IMR-90 (cell line): ENCODE results near the gene IGLL5.

Experiments used
- BHLHE40 ChIP-seq: fragments of 150-350 bp; IDR thresholded peaks from 2 replicates; pipeline ENCODE4 v1.6.1; 2016; ENCODE audit warnings: mild to moderate bottlenecking, low read depth, low read length
- CEBPB ChIP-seq: IDR thresholded peaks from 2 replicates; pipeline ENCODE4 v1.6.1; 2012; ENCODE audit warnings: low read depth, low read length, improper control_type of control experiment
- FOS ChIP-seq: fragments of 150-350 bp; IDR thresholded peaks from 2 replicates; pipeline ENCODE4 v1.6.1; 2016; ENCODE audit warnings: low read depth, low read length
- MAFK ChIP-seq: IDR thresholded peaks from 2 replicates; pipeline ENCODE4 v1.6.1; 2012; ENCODE audit warnings: low read depth, low read length, improper control_type of control experiment
- MAZ ChIP-seq: IDR thresholded peaks from 2 replicates; pipeline ENCODE4 v1.6.1; 2012; ENCODE audit warnings: low read depth, mild to moderate bottlenecking, low read length, improper control_type of control experiment, moderate library complexity, borderline replicate concordance
- MXI1 ChIP-seq: IDR thresholded peaks from 2 replicates; pipeline ENCODE4 v1.6.1; 2012; ENCODE audit warnings: low read depth, mild to moderate bottlenecking, low read length, moderate library complexity, borderline replicate concordance
- POLR2A ChIP-seq: IDR thresholded peaks from 2 replicates; pipeline ENCODE4 v1.6.1; 2012; ENCODE audit warnings: mild to moderate bottlenecking, low read depth, low read length
- RFX5 ChIP-seq: IDR thresholded peaks from 2 replicates; pipeline ENCODE4 v1.8.0; 2012; ENCODE audit warnings: low read depth, mild to moderate bottlenecking, low read length, moderate library complexity
- SMC3 ChIP-seq: fragments of 150-350 bp; IDR thresholded peaks from 2 replicates; pipeline ENCODE4 v1.6.1; 2016; ENCODE audit warnings: low read depth, mild to moderate bottlenecking, antibody characterized with exemption, low read length, moderate library complexity
- TF ChIP-seq, protein P1 (sequence below): conservative IDR thresholded peaks from 2 replicates; pipeline ENCODE4 v1.5.1; 2012; ENCODE audit warnings: mild to moderate bottlenecking, low read depth, low read length, improper control_type of control experiment
- TF ChIP-seq, protein P2 (sequence below): fragments of 150-350 bp; IDR thresholded peaks from 2 replicates; pipeline ENCODE4 v1.6.1; 2017; ENCODE audit warnings: mild to moderate bottlenecking, antibody characterized with exemption, low read length, low read depth
- TF ChIP-seq, protein P3 (sequence below): fragments of 150-350 bp; IDR thresholded peaks from 2 replicates; pipeline ENCODE4 v1.6.1; 2016; ENCODE audit warnings: low read depth, mild to moderate bottlenecking, low read length, moderate library complexity, borderline replicate concordance

DNA sequence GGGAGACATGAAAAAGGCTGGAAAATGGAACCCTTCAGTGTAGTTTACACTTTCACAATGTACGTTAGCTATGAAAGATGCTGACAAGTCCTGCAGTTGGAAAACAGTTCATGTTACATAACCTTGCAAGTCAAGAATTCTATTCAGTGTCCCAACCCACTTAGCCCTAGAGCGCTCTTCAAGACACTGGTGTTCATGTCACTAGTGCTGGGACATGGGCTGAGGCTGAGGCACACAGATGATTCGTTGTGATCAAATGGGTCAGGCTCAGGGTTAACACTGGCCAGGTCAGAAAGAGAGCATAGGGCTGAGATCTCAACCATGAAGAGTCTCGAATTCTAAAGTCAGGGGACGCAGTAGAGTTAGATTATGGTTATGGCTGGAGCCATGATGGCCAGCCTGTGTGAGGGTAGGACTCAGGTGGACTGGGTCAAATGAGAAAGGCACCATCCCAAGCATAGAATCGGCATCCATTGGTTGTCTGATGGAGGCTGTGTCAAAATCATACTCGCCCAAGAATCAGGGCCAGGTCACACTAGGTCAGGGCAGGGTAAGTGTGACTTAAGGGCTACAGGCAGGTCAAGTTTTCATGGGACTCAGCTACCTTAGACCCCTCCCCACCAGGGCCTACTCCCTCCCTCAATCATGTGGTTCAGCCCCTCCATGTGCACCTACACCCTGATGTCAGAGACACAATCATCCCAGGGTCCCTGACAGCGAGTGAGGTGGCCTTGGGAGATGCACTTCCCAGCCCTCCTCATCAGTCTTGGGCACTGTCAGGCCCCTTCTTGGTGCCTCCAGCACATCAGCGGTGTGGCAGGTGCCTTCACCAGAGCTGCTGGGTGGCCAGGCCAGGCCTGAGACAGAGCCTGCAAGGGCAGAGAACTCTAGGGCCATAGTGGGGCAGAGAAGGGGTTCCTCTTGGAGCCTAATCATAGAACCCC lies 20.2 kb downstream of the IGLL5 start:
- TF ChIP-seq RFX5 (no peak), MAFK (no peak), POLR2A (no peak), CEBPB (no peak), MAZ (no peak), BHLHE40 (no peak), FOS (no peak), SMC3 (no peak), MXI1 (no peak)
- TF ChIP-seq, protein P1, sequence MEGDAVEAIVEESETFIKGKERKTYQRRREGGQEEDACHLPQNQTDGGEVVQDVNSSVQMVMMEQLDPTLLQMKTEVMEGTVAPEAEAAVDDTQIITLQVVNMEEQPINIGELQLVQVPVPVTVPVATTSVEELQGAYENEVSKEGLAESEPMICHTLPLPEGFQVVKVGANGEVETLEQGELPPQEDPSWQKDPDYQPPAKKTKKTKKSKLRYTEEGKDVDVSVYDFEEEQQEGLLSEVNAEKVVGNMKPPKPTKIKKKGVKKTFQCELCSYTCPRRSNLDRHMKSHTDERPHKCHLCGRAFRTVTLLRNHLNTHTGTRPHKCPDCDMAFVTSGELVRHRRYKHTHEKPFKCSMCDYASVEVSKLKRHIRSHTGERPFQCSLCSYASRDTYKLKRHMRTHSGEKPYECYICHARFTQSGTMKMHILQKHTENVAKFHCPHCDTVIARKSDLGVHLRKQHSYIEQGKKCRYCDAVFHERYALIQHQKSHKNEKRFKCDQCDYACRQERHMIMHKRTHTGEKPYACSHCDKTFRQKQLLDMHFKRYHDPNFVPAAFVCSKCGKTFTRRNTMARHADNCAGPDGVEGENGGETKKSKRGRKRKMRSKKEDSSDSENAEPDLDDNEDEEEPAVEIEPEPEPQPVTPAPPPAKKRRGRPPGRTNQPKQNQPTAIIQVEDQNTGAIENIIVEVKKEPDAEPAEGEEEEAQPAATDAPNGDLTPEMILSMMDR = no peak
- TF ChIP-seq, protein P2, sequence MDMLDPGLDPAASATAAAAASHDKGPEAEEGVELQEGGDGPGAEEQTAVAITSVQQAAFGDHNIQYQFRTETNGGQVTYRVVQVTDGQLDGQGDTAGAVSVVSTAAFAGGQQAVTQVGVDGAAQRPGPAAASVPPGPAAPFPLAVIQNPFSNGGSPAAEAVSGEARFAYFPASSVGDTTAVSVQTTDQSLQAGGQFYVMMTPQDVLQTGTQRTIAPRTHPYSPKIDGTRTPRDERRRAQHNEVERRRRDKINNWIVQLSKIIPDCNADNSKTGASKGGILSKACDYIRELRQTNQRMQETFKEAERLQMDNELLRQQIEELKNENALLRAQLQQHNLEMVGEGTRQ = no peak
- TF ChIP-seq, protein P3, sequence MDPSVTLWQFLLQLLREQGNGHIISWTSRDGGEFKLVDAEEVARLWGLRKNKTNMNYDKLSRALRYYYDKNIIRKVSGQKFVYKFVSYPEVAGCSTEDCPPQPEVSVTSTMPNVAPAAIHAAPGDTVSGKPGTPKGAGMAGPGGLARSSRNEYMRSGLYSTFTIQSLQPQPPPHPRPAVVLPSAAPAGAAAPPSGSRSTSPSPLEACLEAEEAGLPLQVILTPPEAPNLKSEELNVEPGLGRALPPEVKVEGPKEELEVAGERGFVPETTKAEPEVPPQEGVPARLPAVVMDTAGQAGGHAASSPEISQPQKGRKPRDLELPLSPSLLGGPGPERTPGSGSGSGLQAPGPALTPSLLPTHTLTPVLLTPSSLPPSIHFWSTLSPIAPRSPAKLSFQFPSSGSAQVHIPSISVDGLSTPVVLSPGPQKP = no peak
